Epithelial cell of esophagus (primary cell): ENCODE measurements around the gene TEC.
A peak's percentile ranks its signal among the peaks of the same experiment; 100 is the strongest.

Source experiments
- DNase-seq: peaks from one replicate; pipeline ENCODE4 v3.0.0; 2010; ENCODE audit warnings: low read depth
- H3K4me3 ChIP-seq: 2 replicates; pipeline ENCODE4 v1.5.1; 2011; ENCODE audit warnings: mild to moderate bottlenecking, low read length, control low read depth
- TF ChIP-seq, protein P1 (sequence below): IDR thresholded peaks from 2 replicates; pipeline ENCODE4 v1.5.1; 2011; ENCODE audit warnings: low read depth, mild to moderate bottlenecking, low read length, control low read depth, inconsistent platforms; ENCODE audit not compliant: insufficient read depth; ENCODE audit errors: missing control alignments

Gene TEC

DNA sequence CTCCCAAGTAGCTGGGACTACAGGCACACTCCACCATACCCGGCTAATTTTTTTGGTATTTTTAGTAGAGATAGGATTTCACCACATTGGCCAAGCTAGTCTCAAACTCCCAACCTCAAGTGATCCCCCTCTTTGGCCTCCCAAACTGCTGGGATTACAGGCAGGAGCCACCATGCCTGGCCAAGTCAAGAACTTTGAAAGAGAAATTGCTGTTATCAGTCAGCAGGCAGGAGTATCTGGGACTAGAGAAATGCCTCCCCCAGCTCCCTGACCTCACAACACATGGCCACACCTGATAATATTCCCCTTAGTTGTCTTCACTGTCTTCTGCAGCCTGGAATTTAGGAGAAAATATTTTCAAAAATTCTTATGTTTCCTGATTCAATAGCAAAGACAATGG is 143.0 kb downstream of the TEC start:
- DNase-seq, result no peak
- TF ChIP-seq, protein P1, sequence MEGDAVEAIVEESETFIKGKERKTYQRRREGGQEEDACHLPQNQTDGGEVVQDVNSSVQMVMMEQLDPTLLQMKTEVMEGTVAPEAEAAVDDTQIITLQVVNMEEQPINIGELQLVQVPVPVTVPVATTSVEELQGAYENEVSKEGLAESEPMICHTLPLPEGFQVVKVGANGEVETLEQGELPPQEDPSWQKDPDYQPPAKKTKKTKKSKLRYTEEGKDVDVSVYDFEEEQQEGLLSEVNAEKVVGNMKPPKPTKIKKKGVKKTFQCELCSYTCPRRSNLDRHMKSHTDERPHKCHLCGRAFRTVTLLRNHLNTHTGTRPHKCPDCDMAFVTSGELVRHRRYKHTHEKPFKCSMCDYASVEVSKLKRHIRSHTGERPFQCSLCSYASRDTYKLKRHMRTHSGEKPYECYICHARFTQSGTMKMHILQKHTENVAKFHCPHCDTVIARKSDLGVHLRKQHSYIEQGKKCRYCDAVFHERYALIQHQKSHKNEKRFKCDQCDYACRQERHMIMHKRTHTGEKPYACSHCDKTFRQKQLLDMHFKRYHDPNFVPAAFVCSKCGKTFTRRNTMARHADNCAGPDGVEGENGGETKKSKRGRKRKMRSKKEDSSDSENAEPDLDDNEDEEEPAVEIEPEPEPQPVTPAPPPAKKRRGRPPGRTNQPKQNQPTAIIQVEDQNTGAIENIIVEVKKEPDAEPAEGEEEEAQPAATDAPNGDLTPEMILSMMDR, result no peak
- H3K4me3 ChIP-seq, result no peak overlapping the region

DNA sequence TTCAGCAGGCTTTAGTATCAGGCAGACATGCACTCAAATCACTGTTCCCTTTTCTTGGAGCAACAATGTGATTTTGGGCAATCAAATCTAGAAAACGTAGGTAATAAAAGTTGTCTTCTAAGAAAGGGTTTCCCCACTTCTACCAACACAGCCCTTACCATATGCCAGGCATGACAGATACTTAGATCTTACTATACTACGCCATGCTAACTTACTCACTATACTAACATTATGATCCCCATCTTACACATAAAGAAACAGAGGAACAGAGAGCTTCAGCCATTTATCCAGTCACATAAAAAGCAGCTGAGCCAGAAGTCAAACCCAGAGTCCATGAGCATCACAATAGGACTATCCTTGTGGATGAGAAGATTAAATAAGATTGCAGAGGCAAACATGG is 144.8 kb downstream of the TEC start:
- TF ChIP-seq, protein P1, result no peak
- no peak overlapping the region for H3K4me3 ChIP-seq

DNA sequence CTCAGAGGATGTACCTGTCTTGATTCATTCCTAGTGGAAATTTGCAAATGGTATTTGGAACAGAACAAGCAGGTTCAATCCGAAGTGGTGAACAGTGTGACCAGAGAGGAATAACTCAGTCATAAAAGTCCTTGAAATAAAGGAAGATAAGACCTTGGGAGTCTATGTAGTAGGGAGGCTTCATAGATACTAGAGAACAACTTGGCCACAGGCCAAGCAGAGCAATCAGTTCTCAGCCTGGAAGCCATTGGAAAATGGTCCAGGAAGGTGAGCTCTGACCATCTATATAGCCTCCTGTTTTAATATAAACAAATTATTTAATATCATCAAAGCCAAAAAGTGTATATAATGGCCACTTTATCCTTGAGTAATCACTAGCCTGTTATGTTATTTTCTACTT is 146.9 kb downstream of the TEC start:
- TF ChIP-seq, protein P1, result no peak
- no peak overlapping the region for H3K4me3 ChIP-seq
- no peak for DNase-seq

More for the DNA sequence above, 144.8 kb downstream of the TEC start:
- no peak for DNase-seq

DNA sequence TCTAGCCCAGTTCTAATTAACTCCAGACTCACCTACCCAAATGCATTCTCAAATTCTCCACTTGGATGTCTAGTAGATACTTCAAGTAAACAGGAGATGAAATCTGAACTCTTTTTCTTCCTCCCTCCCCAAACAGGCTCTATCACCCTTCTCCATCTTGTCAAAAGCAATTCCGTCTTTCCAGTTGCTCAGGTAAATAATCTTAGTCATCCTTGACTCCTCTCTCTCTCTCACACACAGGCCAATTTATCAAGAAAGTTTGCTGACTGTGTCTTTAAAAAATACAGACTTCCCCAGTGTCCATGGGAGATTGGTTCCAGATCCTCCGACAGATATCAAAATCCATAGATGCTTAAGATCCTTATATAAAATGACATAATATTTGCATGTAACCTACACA is 148.5 kb downstream of the TEC start:
- no peak overlapping the region for H3K4me3 ChIP-seq
- peak; percentile 59 for DNase-seq
- TF ChIP-seq, protein P1, result no peak

DNA sequence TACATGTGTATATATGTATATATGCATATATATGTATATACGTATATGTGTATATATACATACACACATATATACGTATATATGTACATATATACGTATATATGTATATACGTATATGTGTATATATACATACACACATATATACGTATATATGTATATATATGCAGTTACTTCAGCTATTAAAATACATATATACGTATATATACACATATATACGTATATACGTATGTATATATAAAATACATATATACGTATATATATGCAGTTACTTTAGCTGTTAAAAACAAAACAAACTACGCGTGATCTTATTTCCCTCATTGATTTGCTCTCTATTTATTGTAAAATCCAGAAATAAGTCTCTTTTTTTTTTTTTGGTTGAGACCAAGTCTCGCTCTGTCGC is 149.5 kb downstream of the TEC start:
- no peak overlapping the region for H3K4me3 ChIP-seq
- DNase-seq, result no peak
- TF ChIP-seq, protein P1, result no peak

DNA sequence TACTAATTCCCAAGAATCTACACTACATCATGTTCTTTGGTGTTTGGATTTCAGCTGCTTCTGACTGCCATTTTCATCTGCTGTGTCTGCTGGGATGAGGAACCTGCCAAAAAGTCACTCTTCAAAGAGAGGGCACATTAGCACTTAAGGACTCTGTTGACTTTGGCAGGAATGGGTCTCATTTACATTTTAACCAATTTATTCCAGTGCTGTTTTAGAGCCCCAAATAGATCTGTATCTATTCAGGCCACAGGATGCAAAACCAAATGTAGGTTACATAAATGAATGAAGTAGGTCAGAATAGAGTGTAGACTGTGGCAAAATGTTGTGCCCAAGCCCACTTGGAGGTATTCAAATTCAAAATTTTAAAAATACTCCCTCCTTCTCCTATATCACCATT is 150.0 kb downstream of the TEC start:
- no peak for DNase-seq
- no peak overlapping the region for H3K4me3 ChIP-seq
- TF ChIP-seq, protein P1, result no peak

DNA sequence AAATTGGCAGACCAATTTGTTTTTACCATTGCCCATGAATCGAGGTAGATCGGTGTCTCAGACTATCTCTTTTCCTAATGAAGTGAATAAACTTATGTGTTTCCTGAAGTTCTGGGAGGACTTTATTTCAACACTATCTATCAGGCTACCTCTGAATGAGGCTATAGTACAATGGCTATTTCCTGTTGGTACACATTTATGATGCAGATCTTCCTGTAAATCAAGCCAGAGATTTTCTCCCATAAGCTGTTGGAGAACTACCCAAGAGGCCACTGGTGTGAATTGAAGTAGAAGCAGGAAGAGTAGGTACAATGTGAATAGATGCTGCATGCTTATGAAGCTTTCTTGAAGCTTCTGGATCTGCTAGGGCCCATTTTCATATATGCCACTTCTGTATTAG is 151.6 kb downstream of the TEC start:
- H3K4me3 ChIP-seq, result no peak overlapping the region
- TF ChIP-seq, protein P1, result no peak
- no peak for DNase-seq
